BJ (cell line): ENCODE measurements around the gene ITPR3. TPM values are rescaled to one million over a fixed set of nuclear protein-coding genes. Genes with fewer than 3 reads are reported as not detected.

Source experiments
- CTCF ChIA-PET: fragments of 350-600 bp; formaldehyde crosslinking; extraction: SDS; loops from one replicate; lab custom pipeline; 2021; ENCODE audit warnings: antibody characterized with exemption, inconsistent platforms; lab: Yijun Ruan, JAX
- POLR2A ChIA-PET: fragments of 300-600 bp; sonication (Branson Sonifier 250); formaldehyde crosslinking; extraction: SDS; loops from one replicate; lab custom pipeline; 2021; ENCODE audit warnings: antibody characterized with exemption; lab: Charles Lee
- DNase-seq: peaks from one replicate; pipeline ENCODE4 v3.0.0-alpha.2; 2011; ENCODE audit warnings: low read depth
- H3K27me3 ChIP-seq: 2 replicates; pipeline ENCODE4 v1.6.0; 2011; ENCODE audit warnings: low read length; ENCODE audit not compliant: control insufficient read depth, insufficient read depth
- H3K36me3 ChIP-seq: 2 replicates; pipeline ENCODE4 v1.5.1; 2011; ENCODE audit warnings: low read length; ENCODE audit not compliant: control insufficient read depth, insufficient read depth
- H3K4me3 ChIP-seq: 2 replicates; pipeline ENCODE4 v1.5.1; 2011; ENCODE audit warnings: low read depth, mild to moderate bottlenecking, control low read depth, low read length
- CTCF ChIP-seq: IDR thresholded peaks from 2 replicates; pipeline ENCODE4 v1.5.1; 2011; ENCODE audit warnings: low read depth, mild to moderate bottlenecking, control low read depth, inconsistent platforms, low read length, moderate library complexity; ENCODE audit not compliant: insufficient read depth
- polyA plus RNA-seq: library from polyadenylated mRNA; depleted of rRNA; stranded (reverse); fragments of >200 nt; gene quantifications from 2 replicates; pipeline ENCODE4 v1.2.3, GENCODE V29; 2011

ITPR3 gene
- polyA plus RNA-seq, 1 experiment = 16.6 TPM

- no peak for DNase-seq
- no peak for TF ChIP-seq CTCF
- ChIA-PET CTCF (interaction anchor here (0.8 to 2.5 kb wide), 4 partner anchors 10 to 92 kb away, joined by 3 to 14 read pairs (median 6); partner anchors contain the start of gene ITPR3), POLR2A (no interaction called here)
- H3K27me3 ChIP-seq = no peaks in the 10 kb centered on the region
- H3K4me3 ChIP-seq = no peak overlapping the region
- H3K36me3 ChIP-seq = no peaks in the 10 kb centered on the region
Observed at GRCh38 chr6:33609019-33609418, 12.1 kb upstream of the ITPR3 start.

- peak; percentile 50 for DNase-seq
- CTCF ChIA-PET = interaction anchor here (0.6 to 1.4 kb wide), 3 partner anchors 12 to 1552 kb away, joined by 3 to 4 read pairs (median 3); partner anchors contain the start of gene ITPR3
- Histone ChIP-seq H3K4me3 (no peak overlapping the region), H3K36me3 (no peaks in the 10 kb centered on the region), H3K27me3 (no peaks in the 10 kb centered on the region)
- no peak for TF ChIP-seq CTCF
- POLR2A ChIA-PET = no interaction called here
Observed at GRCh38 chr6:33609528-33609927, 11.6 kb upstream of the ITPR3 start.

DNA sequence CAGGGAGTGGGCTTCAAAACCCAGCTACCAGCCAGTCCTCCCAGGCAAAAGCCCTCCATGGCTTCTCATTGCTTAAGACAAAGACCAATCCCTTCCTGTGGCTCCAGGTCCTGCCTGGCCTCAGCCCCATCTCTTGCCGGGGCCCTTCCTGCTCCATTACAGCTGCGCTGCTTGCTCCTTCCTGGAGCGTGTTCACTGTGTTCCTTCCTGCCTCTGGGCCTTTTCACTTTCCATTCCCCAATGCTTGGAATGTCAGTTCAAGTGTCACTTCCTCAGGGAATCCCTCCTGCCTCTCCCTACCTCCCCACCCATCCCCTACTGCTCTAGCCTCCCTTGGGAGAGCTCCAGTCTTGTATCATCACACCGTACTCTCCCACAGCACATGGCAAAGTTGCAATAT is 11.1 kb upstream of the ITPR3 start:
- ChIA-PET CTCF (interaction anchor here (0.6 to 3.0 kb wide), 5 partner anchors 11 to 1552 kb away, joined by 3 to 9 read pairs (median 4); partner anchors contain the start of gene ITPR3), POLR2A (no interaction called here)
- Histone ChIP-seq H3K27me3 (no peaks in the 10 kb centered on the region), H3K36me3 (no peaks in the 10 kb centered on the region), H3K4me3 (no peak overlapping the region)
- DNase-seq = no peak
- no peak for TF ChIP-seq CTCF

GRCh38 chr6:33610779-33611732 is 10.1 kb upstream of the ITPR3 start:
- Histone ChIP-seq H3K27me3 (no peaks in the 10 kb centered on the region), H3K4me3 (no peak overlapping the region), H3K36me3 (no peaks in the 10 kb centered on the region)
- ChIA-PET POLR2A (no interaction called here), CTCF (interaction anchor here (0.6 to 3.0 kb wide), 4 partner anchors 9 to 227 kb away, joined by 3 to 9 read pairs (median 4); no protein-coding TSS in a partner anchor)
- no peak for TF ChIP-seq CTCF
- DNase-seq = no peak
